GM21360 (cell line): ENCODE results near the gene NRDE2.

Experiments
- ATAC-seq: cut with Tn5 transposase; IDR thresholded peaks from one replicate; pipeline ENCODE4 v1.9.1; 2021; ENCODE audit warnings: mild to moderate bottlenecking, moderate library complexity; ENCODE audit not compliant: unreplicated experiment

Gene NRDE2

GRCh38 chr14:90300611-90301047 is 31.1 kb downstream of the NRDE2 start:
- ATAC-seq = no peak

- no peak for ATAC-seq
Observed at GRCh38 chr14:90299408-90299807, 32.3 kb downstream of the NRDE2 start.

GRCh38 chr14:90297876-90298629 is 33.7 kb downstream of the NRDE2 start:
- ATAC-seq = no peak

- ATAC-seq = no peak
Observed at GRCh38 chr14:90296641-90297040, 35.1 kb downstream of the NRDE2 start.

- no peak for ATAC-seq
Observed at GRCh38 chr14:90295870-90296516, 35.7 kb downstream of the NRDE2 start.

GRCh38 chr14:90294872-90295271 is 36.9 kb downstream of the NRDE2 start:
- ATAC-seq = no peak

GRCh38 chr14:90293766-90294730 is 37.7 kb downstream of the NRDE2 start:
- no peak for ATAC-seq

- ATAC-seq = no peak
Observed at GRCh38 chr14:90291699-90292098, 40.0 kb downstream of the NRDE2 start.

- ATAC-seq = no peak
Observed at GRCh38 chr14:90290337-90291011, 41.3 kb downstream of the NRDE2 start.

- ATAC-seq = no peak
Observed at GRCh38 chr14:90288651-90289355, 42.9 kb downstream of the NRDE2 start.

- no peak for ATAC-seq
Observed at GRCh38 chr14:90287791-90288190, 44.0 kb downstream of the NRDE2 start.

GRCh38 chr14:90281756-90282155 is 50.0 kb downstream of the NRDE2 start:
- ATAC-seq = no peak

- no peak for ATAC-seq
Observed at GRCh38 chr14:90281261-90281660, 50.5 kb downstream of the NRDE2 start.

GRCh38 chr14:90280096-90280495 is 51.6 kb downstream of the NRDE2 start:
- no peak for ATAC-seq

GRCh38 chr14:90278199-90279175 is 53.3 kb downstream of the NRDE2 start:
- ATAC-seq = no peak

- ATAC-seq = no peak
Observed at GRCh38 chr14:90277581-90278198, 54.1 kb downstream of the NRDE2 start.

- no peak for ATAC-seq
Observed at GRCh38 chr14:90276646-90277367, 54.9 kb downstream of the NRDE2 start.

- ATAC-seq = no peak
Observed at GRCh38 chr14:90275820-90276219, 55.9 kb downstream of the NRDE2 start.
